ENCODE results near the gene INTS1.

The INTS1 gene

DNA sequence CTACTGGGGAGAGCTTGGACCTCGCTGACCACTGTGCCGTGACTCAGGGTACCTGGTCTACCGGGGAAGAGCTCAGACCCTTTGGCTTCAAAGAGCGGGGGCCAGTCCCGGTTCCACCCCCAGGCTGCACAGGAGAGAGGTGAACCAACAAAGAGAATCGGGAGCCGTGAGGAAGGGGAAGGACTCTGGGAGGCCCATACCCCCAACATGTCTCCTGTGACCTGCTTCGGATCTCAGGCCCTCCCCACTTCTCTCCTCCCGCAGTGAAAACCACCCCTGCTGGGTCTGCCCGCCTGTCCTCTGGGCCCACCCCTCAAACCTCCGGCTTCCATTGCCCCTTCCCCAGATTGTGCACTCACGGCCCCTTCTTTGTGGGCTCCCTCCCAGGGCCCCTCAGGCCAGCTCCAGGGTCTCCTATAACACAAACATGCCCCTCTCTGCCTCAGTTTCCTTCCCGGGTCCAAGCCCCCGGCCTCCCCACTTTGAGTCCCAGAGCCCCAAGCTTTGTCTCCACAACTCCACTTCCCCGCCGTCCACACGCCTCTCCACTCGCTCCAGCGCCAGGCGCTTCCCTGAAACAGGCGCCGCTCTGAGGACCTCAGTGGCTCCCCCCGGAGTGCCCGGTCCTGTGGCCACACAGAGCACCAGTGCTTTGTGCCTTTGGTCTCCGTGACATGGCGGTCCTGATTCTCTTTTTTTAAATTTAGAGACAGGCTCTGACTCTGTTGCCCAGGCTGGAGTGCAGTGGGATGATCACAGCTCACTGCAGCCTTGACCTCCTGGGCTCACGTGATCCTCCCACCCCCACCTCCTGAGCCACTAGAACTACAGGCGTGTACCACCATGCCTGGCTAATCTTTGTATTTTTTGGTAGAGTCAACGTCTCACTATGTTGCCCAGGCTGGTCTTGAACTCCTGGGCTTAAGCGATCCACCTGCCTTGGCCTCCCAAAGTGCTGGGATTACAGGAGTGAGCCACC is 7.5 kb upstream of the INTS1 start:
- ChIA-PET POLR2A (interaction anchor here (1.0 kb wide), 1 partner anchor 8 kb away, joined by 4 read pairs; no protein-coding TSS in a partner anchor), CTCF (no interaction called here)
- TF ChIP-seq FOXK2 (IDR thresholded peaks at IDR 0.05) (no peak), FOXA1 (IDR thresholded peaks at IDR 0.05) (no peak), ELF4 (IDR thresholded peaks at IDR 0.05) (no peak), L3MBTL2 (conservative IDR thresholded peaks at IDR 0.05) (no peak), NFRKB (IDR thresholded peaks at IDR 0.05) (no peak), ZNF384 (IDR thresholded peaks at IDR 0.05) (no peak), FOXM1 (IDR thresholded peaks at IDR 0.05; ENCODE audit: borderline replicate concordance) (no peak), BHLHE40 (IDR thresholded peaks at IDR 0.05; ENCODE audit: borderline replicate concordance) (no peak), ARNT (IDR thresholded peaks at IDR 0.05) (no peak), TARDBP (IDR thresholded peaks at IDR 0.05) (no peak), SUZ12 (IDR thresholded peaks at IDR 0.05) (no peak), HDGF (IDR thresholded peaks at IDR 0.05; ENCODE audit: borderline replicate concordance) (no peak), LEF1 (IDR thresholded peaks at IDR 0.05; ENCODE audit: borderline replicate concordance) (no peak), CTBP1 (IDR thresholded peaks at IDR 0.05; ENCODE audit: borderline replicate concordance) (no peak), SP1 (IDR thresholded peaks at IDR 0.05) (no peak)
- TF ChIP-seq, protein P1, sequence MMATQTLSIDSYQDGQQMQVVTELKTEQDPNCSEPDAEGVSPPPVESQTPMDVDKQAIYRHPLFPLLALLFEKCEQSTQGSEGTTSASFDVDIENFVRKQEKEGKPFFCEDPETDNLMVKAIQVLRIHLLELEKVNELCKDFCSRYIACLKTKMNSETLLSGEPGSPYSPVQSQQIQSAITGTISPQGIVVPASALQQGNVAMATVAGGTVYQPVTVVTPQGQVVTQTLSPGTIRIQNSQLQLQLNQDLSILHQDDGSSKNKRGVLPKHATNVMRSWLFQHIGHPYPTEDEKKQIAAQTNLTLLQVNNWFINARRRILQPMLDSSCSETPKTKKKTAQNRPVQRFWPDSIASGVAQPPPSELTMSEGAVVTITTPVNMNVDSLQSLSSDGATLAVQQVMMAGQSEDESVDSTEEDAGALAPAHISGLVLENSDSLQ (IDR thresholded peaks at IDR 0.05): no peak
- DNase-seq (ENCODE audit: extremely low spot score): no peak

DNA sequence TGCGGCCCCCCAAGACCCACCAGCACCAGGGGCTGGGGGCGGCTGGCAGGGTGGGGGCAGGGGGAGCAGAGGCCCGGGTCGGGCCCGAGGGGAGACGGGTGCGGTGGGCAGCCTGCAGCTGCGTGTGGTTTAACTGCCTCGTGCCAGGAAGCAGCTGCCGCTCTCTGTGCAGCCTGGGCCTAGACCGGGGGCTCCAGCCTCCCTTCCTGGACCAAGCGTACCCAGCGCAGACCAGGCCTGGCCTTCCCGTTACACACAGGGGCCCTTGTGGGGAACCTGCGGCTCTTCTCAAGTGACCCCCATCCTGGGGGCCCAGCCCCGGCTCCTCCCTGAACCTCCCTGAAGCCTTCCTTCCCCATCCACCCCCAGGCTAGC is 6.6 kb upstream of the INTS1 start:
- DNase-seq (ENCODE audit: extremely low spot score): no peak
- ChIA-PET POLR2A (interaction anchor here (1.0 kb wide), 1 partner anchor 9 kb away, joined by 4 read pairs; no protein-coding TSS in a partner anchor), CTCF (no interaction called here)
- no peak for TF ChIP-seq SUZ12 (IDR thresholded peaks at IDR 0.05)
- TF ChIP-seq ELF4 (IDR thresholded peaks at IDR 0.05): no peak
- no peak for TF ChIP-seq FOXM1 (IDR thresholded peaks at IDR 0.05; ENCODE audit: borderline replicate concordance)
- no peak for TF ChIP-seq CTBP1 (IDR thresholded peaks at IDR 0.05; ENCODE audit: borderline replicate concordance)
- no peak for TF ChIP-seq ZNF384 (IDR thresholded peaks at IDR 0.05)
- TF ChIP-seq FOXK2 (IDR thresholded peaks at IDR 0.05): no peak
- TF ChIP-seq, protein P1 (IDR thresholded peaks at IDR 0.05): no peak
- TF ChIP-seq LEF1 (IDR thresholded peaks at IDR 0.05; ENCODE audit: borderline replicate concordance): no peak
- no peak for TF ChIP-seq ARNT (IDR thresholded peaks at IDR 0.05)
- no peak for TF ChIP-seq BHLHE40 (IDR thresholded peaks at IDR 0.05; ENCODE audit: borderline replicate concordance)
- no peak for TF ChIP-seq L3MBTL2 (conservative IDR thresholded peaks at IDR 0.05)
- TF ChIP-seq SP1 (IDR thresholded peaks at IDR 0.05): no peak
- TF ChIP-seq FOXA1 (IDR thresholded peaks at IDR 0.05): no peak
- TF ChIP-seq TARDBP (IDR thresholded peaks at IDR 0.05): no peak
- no peak for TF ChIP-seq HDGF (IDR thresholded peaks at IDR 0.05; ENCODE audit: borderline replicate concordance)
- TF ChIP-seq NFRKB (IDR thresholded peaks at IDR 0.05): no peak

DNA sequence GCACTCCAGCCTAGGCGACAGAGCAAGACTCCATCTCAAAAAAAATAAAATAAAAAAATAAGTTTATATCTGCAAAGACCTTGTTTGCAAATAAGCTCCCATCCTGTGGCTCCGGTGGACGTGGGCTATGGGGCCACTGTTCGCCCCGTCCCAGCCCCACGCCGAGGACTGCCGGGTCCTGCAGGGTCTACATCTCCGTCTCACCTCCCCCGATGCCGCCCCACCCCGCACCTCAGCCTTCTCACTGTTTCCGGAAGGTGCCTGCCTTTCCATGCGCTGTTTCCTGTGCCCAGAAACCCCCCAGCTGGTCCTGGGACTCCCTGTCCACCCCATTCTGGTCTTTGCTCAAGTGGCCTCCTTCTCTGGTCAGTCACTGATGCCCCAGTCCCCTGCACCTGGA is 5.0 kb upstream of the INTS1 start:
- POLR2A ChIA-PET: interaction anchor here (1.3 kb wide), 1 partner anchor 35 kb away, joined by 4 read pairs; no protein-coding TSS in a partner anchor
- DNase-seq (ENCODE audit: extremely low spot score): no peak
- TF ChIP-seq, protein P1 (IDR thresholded peaks at IDR 0.05): no peak
- no peak for TF ChIP-seq L3MBTL2 (conservative IDR thresholded peaks at IDR 0.05)
- no peak for TF ChIP-seq CTBP1 (IDR thresholded peaks at IDR 0.05; ENCODE audit: borderline replicate concordance)
- no peak for TF ChIP-seq FOXM1 (IDR thresholded peaks at IDR 0.05; ENCODE audit: borderline replicate concordance)
- TF ChIP-seq NFRKB (IDR thresholded peaks at IDR 0.05): no peak
- TF ChIP-seq FOXK2 (IDR thresholded peaks at IDR 0.05): no peak
- no peak for TF ChIP-seq SUZ12 (IDR thresholded peaks at IDR 0.05)
- TF ChIP-seq SP1 (IDR thresholded peaks at IDR 0.05): no peak
- TF ChIP-seq HDGF (IDR thresholded peaks at IDR 0.05; ENCODE audit: borderline replicate concordance): no peak
- no peak for TF ChIP-seq ZNF384 (IDR thresholded peaks at IDR 0.05)
- CTCF ChIA-PET: interaction anchor here (0.6 to 0.7 kb wide), 2 partner anchors 15 to 74 kb away, joined by 4 to 5 read pairs; no protein-coding TSS in a partner anchor

DNA sequence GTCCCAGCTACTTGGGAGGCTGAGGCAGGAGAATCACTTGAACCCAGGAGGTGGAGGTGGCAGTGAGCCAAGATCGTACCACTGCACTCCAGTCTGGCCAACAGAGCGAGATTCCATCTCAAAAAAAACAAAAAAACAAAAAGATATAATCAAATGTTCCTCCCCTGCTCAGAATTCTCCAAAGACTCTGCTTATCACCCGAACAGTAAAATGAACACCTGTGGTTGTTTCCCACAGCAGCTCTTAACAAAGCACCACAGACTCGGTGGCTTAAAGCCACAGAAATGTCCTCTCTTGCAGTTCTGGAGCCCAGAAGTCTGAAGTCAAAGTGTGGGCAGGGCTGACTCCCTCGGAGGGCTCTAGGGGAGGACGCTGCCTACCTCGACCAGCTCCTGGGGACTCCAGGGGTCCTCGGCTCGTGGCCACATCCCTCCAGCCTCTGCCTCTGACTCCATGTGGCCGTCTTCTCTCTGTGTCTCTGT is 4.1 kb upstream of the INTS1 start:
- no peak for DNase-seq (ENCODE audit: extremely low spot score)
- TF ChIP-seq FOXK2 (IDR thresholded peaks at IDR 0.05) (no peak), CTBP1 (IDR thresholded peaks at IDR 0.05; ENCODE audit: borderline replicate concordance) (no peak), ZNF384 (IDR thresholded peaks at IDR 0.05) (no peak), HDGF (IDR thresholded peaks at IDR 0.05; ENCODE audit: borderline replicate concordance) (no peak), NFRKB (IDR thresholded peaks at IDR 0.05) (no peak), LEF1 (IDR thresholded peaks at IDR 0.05; ENCODE audit: borderline replicate concordance) (no peak), ELF4 (IDR thresholded peaks at IDR 0.05) (no peak), SP1 (IDR thresholded peaks at IDR 0.05) (no peak), L3MBTL2 (conservative IDR thresholded peaks at IDR 0.05) (no peak), BHLHE40 (IDR thresholded peaks at IDR 0.05; ENCODE audit: borderline replicate concordance) (no peak), TARDBP (IDR thresholded peaks at IDR 0.05) (no peak), SUZ12 (IDR thresholded peaks at IDR 0.05) (no peak), FOXM1 (IDR thresholded peaks at IDR 0.05; ENCODE audit: borderline replicate concordance) (no peak), FOXA1 (IDR thresholded peaks at IDR 0.05) (no peak), ARNT (IDR thresholded peaks at IDR 0.05) (no peak)
- TF ChIP-seq, protein P1 (IDR thresholded peaks at IDR 0.05): no peak
- ChIA-PET POLR2A (interaction anchor here (1.3 kb wide), 1 partner anchor 36 kb away, joined by 4 read pairs; no protein-coding TSS in a partner anchor), CTCF (interaction anchor here (0.7 kb wide), 1 partner anchor 67 kb away, joined by 4 read pairs; no protein-coding TSS in a partner anchor)
